GM18498 (cell line): ENCODE measurements around the gene BORCS8.
A peak's percentile ranks its signal among the peaks of the same experiment; 100 is the strongest.
"Not testable (repeated sequence)": the region's sequence is repeated elsewhere in the genome, so short reads cannot be mapped to it uniquely, and the experiment has no call there.

Experiments used
- ATAC-seq: cut with Tn5 transposase; IDR thresholded peaks from one replicate; pipeline ENCODE4 v1.9.1; 2021; ENCODE audit warnings: mild to moderate bottlenecking, moderate library complexity; ENCODE audit not compliant: unreplicated experiment

Gene BORCS8

DNA sequence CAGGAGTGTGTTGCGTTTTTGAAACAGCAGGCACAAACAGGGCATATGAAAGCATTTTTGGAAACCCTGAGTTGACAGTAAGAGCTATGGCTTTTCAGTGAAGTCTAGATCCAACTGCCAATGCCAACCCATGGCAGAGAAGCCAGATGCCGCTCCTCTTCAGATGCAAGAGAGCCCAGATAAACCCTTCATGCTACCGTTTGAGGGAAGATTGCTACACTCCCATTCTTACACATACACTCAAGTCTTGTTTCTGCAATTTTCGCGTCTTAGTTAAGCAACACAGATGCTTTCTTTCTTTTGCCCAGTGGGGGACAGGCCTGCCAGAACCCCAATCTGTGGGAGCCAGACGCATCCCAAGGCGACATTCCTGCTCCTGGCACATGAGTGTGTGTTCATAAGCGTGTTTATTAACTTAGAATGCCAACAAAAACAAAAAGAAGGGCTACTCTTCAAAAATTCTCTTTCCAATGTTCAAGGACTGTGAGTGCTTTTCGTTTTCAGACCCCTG is 10.4 kb downstream of the BORCS8 start:
- no peak for ATAC-seq

DNA sequence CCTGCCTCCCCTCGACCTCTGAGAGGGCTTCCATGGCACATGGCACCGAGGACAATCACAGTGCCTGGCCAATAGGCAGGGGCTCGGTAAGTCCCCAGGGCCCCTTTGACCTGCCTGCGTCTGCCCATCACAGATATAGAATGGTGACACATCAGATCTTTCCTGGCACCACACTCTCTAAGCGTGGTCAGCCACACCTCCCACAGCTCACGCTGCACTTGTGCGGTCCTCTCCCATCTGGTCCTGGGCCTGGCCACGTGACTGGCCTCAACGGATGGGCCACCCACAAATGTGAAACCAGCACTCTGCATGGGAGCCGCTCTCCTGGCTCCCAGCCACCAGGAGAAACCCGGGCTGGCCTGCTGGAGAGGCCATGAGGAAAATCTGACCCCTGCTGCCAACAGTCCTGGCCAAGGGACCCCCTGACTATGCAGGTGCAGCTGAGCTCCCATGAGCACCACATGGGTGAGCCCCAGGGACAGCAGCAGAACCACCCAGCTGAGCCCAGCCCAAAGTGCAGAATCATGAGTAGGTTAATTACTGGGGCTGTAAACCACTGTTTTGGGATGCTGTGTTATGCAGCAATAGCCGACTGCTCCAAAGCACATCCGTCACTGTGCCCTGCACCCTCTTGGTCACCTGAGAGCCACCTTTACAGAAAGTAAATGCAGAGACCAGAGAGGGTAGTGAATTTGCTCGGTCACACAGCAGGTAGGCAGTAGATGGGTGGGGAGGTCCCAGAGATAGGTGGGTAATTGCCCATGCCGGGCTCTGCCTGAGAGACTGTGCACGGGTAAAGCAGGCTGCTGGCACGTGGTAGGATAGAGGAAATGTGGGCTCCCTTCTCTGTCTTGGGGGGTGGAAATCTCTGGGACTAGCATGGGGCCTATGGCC is 12.2 kb downstream of the BORCS8 start:
- no peak for ATAC-seq

DNA sequence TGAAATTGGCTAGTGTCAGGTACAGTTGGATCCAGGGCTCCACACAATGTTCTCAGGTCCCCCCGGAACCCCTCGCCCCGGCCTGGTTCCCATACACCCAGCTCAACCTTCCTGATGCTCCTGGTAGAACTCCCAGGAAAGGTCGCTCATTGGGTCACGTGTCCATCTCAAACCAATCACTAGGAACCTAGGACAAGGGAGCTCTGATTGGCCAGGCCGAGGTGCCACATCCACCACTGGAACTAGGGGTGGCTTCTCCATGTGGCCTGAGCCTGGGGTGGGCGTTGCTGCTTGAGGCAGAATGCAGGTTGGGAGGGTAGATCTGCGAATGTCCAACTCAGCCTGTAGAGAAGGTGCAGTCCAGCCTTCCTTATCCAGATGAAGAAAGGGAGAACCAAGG is 15.0 kb downstream of the BORCS8 start:
- no peak for ATAC-seq

DNA sequence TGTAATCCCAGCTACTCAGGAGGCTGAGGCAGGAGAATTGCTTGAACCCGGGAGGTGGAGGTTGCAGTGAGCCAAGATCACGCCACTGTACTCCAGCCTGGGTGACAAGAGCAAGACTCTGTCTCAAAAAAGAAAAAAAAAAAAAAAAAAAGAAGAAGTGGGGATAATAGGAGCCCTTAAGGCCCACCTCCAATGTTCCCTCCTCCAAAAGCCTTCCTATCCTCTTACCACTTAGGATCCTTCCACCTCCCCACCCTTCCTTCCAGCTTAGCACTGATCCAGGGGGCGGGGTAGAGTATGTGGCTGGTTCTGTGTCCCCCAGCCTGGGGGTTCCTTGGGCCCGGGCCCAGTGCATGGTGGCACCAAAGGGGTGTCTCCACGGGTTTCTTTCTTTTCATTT is 18.7 kb downstream of the BORCS8 start:
- not testable (repeated sequence) for ATAC-seq

DNA sequence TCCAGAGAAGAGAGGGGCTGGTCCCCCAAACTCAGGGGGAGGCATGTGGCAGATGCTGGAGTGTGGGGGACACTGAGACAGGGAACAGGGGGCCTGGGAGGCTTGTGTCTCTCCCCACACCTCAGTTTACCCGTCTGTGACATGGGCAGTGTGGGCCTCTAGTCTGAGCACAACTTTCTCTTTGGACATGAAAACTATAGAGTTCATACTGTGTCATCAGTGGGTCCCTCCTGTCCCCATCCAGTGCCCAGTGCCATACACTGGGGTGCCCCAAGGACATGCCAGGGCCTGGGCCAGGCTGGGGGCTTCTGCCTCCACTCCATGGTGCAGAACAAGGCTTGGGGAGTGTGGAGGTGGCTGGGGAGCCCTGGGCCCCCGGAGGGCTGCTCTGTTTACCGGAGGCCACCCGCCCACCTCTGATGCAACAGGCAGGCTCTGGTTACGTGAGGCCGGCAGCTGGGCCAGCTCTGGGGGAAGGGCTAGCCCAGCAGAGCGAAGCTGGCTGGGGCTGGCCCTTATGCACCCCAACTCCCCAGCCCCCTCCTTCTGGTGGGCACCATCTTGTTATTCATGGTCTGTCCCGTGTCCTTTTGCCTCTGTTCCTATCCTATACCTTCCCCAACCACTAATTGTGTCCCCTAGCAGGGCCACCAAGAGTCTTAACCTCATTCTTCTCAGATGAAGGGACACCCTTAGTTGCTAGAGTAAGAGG is 20.0 kb downstream of the BORCS8 start:
- ATAC-seq, result no peak

DNA sequence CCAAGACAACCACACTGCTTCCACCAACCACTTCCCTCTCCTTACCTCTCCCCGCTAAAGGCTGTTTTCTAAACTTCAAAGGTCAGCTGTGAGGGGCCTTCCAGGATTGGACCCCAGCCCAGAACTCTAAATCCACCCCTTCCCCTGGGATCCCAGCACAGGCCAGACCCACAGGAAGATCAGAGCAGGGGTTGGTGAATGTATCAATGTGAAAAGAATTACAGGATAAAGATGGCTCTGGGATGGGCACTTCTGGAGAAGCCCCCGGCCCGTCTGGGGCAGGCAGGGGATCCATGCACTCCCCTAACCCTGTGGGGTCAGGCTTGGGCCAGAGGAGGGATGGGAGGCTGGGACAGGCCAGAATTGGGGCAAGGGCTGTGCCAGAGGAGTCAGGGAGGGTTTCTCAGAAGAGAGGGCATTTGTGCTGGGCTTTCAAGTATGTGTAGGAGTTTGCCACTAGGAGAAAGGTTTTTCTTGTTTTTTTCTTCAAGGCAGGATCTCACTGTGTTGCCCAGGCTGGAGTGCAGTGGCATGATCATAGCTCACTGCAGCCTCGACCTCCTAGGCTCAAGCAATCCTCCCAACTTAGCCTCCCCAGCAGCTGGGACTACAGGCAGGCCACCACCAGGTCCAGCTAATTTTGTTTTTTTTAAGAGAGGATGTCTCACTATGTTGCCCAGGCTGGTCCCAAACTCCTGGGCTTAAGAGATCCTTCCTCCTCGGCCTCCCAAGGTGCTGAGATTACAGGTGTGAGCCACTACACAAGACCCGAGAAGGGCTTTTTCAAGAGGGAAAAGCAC is 20.9 kb downstream of the BORCS8 start:
- ATAC-seq, result no peak

DNA sequence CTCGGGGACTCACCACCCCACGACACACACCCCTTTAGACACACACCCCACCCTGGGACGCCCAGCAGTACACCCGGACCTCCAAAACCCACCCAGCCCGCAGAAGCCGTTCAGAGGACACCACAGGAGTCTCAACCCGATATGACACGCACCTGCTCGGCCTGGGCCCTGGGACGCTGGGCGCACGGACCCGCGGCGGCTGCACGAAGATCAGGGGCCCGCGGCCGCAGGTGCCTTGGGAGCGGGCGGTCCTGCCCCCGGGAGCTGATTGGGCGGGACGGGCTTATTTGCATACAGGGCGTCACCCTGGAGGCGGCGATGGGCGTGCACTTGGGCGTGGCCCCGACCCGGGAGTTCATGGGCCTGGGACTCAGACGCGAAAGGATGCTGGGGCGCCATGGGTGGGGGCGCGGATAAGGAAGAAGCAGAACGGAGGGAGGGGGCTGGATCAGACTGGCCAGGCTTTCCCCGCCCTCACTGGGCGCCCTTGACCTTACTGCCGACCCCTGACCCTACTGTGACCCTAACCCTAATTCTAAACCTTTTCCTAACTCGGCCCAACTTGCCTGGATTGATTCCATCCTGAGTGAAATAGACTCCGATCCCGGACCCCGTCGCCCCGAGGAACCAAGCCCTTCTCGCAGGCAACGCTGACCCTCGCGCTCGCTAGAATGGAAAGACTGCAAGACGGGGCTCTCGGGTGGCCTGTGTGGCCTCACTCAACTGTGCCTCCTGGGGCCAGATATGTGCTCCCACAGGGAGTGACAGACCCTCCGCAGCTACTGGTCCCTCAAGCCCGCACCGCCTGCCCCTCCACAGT is 21.7 kb downstream of the BORCS8 start, which contains the start of gene MEF2B:
MEF2B (minus strand) TSS at position 211 of the 820 bp plus-strand sequence. CDS start 19,528 bp downstream, outside the sequence.
- peak; percentile 88 for ATAC-seq

DNA sequence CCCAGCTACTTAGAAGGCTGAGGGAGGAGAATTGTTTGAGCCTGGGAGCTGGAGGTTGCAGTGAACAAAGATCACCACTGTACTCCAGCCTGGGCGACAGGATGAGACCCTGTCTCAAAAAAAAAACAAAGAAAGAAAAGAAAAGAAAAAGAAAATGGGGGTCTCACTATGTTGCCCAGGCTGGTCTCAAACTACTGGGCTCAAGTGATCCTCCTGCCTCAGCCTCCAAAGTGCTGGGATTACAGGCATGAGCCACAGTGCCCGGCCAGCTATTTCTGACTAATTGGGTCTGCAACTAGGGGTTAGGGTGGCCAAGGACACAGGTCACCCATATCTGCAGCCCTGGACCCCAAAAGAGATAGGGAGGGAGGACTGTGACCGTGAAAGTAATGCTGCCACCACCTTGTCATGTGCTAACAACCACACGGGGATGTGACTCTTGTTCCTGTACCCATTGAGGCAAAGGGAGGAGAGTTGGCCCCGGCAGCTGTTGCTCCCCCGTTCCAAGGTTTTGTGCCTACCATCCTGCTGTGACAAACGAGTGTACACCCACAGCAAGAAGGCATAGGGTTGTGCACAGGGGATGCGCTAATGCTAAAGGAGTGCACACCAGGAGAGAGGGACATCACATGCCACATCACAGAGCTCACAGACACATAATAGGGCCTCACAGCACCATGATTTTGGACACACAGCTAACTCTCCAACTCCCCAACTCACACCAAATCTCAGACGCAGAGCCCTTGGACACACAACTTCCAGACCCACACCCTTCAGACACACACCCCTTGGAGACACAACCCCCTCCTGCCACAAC is 22.5 kb downstream of the BORCS8 start:
- peak; percentile 11 for ATAC-seq

DNA sequence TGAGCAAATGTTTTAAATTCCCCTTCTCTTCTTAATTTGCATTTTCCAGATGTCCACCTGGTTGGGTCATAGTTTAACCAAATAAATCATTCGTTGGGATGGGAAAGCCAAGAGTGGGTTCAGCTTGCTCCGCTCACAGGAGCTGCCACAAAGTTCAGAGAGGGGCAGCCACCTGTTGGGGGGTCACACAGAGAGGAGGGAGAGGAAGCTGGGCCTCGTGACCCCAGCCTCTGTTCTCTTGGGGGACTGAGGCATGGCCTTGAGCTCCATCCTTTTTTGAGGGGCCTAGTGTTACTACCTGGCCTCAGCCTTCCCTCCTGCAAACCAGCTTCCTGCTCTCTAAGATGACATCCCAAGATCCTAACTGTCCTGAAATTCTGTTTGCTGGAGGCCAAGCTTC is 24.3 kb downstream of the BORCS8 start:
- no peak for ATAC-seq

DNA sequence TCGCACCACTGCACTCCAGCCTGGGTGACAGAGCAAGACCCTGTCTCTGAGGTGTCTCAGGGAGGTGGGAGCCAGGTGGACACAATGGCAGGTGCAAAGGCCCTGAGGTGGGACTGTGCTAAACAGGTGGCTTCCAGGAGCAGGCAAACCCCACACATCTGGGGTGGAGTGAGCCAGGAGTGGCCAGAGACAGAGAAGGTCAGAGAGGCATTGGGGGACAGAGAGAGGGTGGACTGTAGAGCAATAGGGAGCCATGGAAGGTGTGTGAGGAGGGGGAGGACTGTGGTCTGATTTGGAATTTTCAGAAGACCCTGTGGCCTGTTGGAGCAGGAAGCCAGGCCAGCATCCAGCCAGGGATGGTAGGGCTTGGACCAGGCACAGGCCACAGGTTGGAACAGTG is 26.6 kb downstream of the BORCS8 start:
- no peak for ATAC-seq

DNA sequence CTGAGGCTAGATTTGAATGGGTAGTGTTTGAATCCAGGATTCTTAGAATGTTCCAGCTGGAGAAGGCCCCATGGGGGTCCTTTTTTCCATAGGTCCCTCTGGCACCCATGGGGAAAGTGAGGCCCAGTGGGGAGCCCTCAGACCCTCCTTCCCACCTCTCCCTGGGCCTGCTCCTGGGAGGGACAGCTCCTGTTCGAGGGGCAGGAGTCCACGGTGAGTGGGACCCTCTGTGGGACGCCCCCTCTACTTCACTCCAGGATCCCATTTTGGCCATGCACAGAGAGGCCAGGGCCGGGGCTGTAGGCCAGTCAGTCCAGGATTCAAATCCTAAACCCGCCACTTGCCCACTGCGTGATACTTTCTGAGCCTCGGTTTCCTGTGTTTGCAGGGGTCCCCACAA is 29.5 kb downstream of the BORCS8 start:
- no peak for ATAC-seq

DNA sequence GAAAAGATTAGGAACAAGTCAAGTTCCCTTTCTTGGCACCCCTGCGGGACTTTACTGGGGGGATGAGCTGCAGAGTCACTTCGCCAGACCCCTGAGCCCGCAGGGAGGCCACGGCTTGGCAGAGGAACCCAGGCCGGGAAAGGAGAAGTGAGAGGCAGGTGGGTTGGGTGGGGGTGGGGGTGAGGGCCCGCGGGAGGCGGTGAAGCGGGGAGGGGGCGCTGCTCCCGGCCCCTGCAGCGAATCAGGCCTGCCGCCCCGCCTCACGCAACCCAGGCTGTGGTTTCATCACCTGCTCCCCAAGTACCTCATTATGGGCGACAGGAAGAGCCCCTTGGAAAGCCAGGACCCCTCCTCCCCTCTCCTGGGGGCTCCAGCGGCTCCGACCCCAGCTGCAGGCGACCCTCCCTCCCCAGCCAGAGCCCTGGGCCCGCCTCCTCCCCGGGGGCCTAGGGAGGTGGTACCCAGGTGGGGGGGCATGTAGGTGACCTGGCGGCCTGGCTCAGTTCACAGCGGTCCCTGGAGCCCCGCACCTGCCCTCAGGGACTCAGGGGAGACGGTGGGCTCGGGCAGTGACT is 31.4 kb downstream of the BORCS8 start:
- ATAC-seq, result peak; percentile 37

DNA sequence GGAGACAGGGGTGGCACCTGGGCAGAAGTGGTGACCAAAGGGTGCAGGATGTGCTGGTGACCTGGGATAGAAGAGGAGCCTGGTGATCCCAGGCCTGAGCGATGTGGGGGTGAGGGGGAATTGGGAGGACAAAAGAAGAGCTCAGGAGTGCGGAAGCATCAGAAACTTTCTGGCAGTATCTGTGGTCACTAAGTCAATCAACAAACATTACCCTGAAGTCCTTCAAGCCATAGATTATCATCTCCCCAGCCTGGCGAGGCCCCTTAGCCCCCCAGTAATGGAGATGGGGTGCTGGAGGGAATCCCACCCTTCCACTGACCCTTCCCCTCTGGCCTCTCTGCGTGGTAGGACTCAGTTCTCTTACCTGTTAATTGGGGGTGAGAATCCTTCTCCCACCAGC is 32.4 kb downstream of the BORCS8 start:
- ATAC-seq, result no peak

DNA sequence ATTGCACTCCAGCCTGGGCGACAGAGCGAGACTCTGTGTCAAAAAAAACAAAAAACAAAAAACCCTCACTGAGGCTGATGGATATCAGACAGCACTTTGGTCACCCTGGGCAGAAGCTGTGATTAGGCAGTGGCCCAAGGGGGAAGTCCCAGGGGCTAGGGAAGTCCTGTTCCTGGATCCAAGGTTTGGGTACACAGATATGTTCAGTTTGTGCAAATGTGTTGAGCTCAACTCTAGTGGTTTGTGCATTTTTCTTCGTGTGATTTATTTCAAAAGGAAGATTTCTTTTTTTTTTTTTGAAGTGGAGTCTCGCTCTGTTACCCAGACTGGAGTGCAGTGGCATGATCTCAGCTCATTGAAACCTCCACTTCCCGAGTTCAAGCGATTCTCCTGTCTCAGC is 34.1 kb downstream of the BORCS8 start:
- no peak for ATAC-seq

DNA sequence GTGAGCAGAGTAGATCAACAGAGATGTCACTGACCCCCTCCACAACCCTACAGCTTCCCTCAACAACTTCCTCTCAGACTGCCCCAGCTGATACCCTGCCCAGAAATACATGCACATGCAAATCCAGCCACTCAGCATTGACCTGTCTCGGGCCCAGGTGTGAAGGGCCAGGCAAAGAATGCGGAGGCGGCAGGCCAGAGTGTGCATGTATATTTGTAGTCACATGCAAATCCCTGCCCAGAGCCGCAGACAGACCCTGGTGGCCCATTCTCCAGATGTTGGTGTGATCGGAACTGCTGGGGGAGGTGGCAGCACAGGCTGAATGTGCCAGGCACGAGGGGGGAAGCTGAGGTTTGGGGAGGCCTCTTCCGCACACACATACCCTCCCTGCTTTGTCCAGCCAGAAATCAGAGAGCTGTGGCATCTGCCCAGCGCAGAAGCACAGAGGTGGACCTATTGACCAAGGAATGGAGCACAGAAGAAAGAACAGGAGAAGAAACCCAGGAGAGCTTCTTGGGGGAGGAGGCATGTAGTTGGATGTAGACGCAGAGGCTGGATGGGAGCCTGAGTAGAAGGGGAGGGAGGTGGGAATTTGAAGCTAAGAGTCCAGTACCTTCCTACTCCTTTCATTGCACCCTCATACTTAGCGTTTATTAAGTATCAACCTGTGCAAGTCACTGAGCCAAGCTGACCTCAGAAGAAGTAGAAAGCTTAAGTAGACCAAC is 36.3 kb downstream of the BORCS8 start:
- ATAC-seq, result peak; percentile 83

DNA sequence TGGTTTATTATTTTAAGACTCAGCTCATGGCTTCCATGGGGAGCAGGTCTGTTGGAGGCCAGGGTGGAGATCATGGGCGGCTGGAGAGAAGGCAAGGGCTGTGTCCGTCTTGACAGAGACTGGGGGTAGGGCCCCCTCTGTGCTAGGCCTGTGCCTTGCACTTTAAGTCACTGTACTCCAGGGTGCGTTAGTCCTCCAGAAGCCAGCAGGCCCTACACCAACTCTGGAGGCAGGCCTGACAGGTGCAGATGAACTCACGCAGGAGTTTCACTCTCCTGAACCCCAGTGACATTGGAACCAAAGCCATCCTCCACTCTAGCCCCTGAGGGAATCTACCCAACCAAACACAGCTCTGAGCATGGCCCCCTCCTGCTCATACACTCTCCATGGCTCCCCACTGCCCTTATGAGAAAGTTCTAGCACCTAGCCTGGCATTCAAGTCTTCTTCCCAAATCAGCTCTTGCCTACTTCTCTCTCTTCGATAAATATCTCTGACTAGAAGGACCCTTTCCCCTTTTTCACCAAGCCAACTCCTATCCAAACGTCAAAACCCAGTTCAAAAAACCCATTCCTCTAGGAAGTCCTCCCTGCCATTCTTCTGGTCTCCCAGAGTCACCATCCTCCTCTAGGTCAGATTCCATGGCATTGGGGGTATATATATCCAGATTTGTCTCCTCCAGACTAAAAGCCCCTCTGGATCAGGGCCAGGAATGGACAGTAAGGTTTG is 37.0 kb downstream of the BORCS8 start:
- ATAC-seq, result no peak

DNA sequence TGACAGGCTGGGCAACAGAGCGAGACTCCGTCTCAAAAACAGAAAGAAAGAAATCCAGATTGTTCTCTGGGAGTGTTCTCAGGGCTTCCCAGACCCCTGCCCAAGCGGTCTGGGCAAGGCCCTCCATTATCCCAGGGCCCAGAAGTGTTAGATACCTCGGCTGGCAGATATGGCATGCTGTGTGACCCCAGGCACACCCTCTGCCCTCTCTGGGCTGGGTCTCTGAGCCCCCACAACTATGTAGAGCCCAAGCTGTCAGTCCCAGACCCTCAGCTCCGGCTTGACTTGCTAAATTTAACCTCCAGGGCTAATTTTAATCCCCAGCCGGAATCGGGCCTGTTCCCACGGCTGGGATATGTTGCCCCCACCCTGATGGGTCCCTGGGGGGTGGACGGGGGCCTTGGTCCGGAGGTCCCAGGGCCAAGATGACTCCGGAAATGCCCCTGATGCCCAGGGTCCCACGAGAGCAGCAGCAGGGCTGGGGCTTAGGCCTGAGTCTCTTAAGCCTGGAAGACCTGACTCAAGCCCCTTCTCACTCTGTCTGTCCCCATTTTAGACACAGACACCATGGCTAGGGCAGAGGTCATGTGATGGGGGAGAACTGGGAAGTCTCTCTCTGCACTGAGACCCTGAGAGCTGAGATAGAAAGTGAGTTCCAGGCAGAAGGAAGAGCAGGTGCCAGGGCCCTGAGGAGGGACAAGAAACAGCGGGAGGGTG is 39.1 kb downstream of the BORCS8 start:
- ATAC-seq, result no peak
